A549 treated with dexamethasone at 1 μM for 4 hours (cell line): Measurements from ENCODE around the gene EDA2R. TPM values are rescaled to one million over a fixed set of nuclear protein-coding genes. Genes with fewer than 3 reads are reported as not detected.

ENCODE experiments used
- total RNA-seq: library from RNA; stranded (reverse); fragments of 200-300 nt; extraction: Qiagen RNA extraction; gene quantifications from 5 replicates; pipeline ENCODE4 v1.2.3, GENCODE V29; 2022

EDA2R gene
- total RNA-seq = 9.5 to 13.6 TPM (median 12.7 TPM) in 5 replicates

GRCh38 chrX:66638591-66639500 is at the start of gene EDA2R:
Gene EDA2R, minus strand, starts transcription at chrX:66639078. Its CDS starts 23,058 bp downstream, at chrX:66616020.

